GM12865 (cell line): ENCODE results near the gene CSTF2T.

ENCODE experiments used
- DNase-seq: peaks from one replicate; pipeline ENCODE4 v3.0.0; 2010; ENCODE audit warnings: low read depth
- H3K4me3 ChIP-seq: 2 replicates; pipeline ENCODE4 v1.5.1; 2011; ENCODE audit warnings: mild to moderate bottlenecking, low read depth, low read length, control low read depth
- TF ChIP-seq, protein P1 (sequence below): IDR thresholded peaks from 2 replicates; pipeline ENCODE4 v1.5.1; 2011; ENCODE audit warnings: low read length, control low read depth, low read depth, inconsistent platforms; ENCODE audit not compliant: insufficient read depth; ENCODE audit errors: missing control alignments

The CSTF2T gene

DNA sequence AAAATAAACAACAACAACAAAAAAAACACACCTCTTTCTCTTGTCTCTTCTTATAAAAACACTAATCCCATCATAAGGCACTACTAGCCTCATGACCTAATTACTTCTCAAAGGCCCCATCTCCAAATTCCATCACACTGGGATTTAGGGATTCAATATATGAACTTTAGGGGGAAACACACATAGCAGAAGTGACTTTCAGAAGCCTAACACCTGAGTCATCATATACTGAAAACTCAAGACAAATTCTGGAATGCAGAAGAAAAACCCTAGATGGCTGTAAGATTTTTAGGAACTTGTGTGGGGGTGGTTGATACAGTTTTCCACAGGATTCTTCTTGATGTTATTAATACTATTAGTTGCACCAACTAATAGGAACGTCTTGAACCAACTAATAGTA, 33.7 kb upstream of the CSTF2T start:
- H3K4me3 ChIP-seq, result no peak overlapping the region
- TF ChIP-seq, protein P1, sequence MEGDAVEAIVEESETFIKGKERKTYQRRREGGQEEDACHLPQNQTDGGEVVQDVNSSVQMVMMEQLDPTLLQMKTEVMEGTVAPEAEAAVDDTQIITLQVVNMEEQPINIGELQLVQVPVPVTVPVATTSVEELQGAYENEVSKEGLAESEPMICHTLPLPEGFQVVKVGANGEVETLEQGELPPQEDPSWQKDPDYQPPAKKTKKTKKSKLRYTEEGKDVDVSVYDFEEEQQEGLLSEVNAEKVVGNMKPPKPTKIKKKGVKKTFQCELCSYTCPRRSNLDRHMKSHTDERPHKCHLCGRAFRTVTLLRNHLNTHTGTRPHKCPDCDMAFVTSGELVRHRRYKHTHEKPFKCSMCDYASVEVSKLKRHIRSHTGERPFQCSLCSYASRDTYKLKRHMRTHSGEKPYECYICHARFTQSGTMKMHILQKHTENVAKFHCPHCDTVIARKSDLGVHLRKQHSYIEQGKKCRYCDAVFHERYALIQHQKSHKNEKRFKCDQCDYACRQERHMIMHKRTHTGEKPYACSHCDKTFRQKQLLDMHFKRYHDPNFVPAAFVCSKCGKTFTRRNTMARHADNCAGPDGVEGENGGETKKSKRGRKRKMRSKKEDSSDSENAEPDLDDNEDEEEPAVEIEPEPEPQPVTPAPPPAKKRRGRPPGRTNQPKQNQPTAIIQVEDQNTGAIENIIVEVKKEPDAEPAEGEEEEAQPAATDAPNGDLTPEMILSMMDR, result no peak
- DNase-seq, result no peak

DNA sequence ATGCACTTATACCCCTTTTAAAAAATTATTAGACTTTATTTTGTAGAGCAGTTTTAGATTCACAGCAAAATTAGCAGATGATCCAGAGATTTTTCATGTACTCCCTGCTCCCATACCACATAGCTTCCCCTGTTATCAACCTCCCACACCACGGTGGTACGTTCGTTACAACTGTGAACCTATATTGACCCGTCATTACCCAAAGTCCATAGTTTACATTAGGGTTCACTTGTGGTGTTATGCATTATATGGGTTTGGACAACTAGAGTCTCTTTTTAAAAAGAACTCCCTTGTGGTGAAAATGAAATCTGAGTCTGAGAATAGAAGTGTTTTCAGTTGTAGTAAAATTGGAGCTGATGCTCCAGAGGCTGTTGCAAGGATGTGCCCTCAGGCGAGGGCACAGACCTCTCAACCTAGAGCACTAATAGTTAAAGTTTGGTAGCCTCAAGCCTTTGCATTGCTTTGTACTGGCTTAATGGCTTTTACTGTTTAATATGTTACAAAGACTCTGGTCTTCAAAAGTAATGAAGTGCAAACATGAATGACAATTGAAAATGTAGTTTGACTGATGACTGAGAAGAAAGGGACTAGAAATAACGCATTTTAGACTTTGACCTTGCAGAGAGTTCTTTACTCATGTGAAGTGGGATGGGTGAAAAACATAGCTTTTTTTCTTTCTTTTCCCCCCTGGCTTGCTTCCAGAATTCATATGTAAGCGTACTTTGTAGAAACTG, 30.6 kb upstream of the CSTF2T start:
- H3K4me3 ChIP-seq, result no peak overlapping the region
- TF ChIP-seq, protein P1, result no peak
- DNase-seq, result no peak

DNA sequence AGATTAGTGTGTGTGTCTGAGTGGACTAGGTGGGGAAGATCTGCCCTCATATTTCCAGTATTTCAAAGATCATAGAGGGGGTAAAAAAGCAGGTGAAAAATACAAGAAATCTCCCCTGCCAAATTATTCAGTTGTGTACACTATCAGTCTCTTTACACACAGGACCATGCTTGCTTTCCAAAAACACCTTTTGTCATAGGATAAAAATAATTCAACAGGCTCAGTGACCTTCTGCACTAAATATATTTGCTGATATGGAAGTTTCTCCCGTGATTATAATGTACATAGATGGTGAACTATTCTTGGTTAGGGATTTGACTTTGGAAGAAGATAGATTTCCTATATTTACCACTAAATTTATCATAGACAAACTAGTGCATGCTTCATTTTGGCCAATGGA, 24.6 kb upstream of the CSTF2T start:
- H3K4me3 ChIP-seq, result no peak overlapping the region
- no peak for DNase-seq
- TF ChIP-seq, protein P1, result no peak

DNA sequence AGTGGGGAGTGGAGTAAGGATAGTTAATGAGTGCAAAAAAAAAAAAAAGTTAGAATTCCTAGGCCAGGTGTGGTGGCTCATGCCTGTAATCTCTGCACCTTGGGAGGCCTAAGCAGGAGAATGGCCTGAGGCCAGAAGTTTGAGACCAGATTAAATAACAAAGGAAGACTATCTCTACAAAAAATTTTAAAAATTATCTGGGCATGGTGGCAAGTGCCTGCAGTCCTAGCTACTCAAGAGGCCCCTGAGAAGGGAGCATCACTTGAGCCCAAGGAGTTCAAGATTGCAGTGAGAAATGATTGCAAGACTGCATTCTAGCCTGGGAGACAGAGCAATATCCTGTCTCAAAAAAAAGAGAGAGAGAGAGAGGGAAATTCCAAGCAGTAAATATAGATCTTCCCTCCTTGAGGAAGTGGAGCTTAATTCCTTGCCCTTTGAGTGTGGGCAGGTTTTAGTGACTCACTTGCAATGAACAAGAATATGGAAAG, 19.5 kb upstream of the CSTF2T start:
- no peak for DNase-seq
- no peak overlapping the region for H3K4me3 ChIP-seq
- TF ChIP-seq, protein P1, result no peak

DNA sequence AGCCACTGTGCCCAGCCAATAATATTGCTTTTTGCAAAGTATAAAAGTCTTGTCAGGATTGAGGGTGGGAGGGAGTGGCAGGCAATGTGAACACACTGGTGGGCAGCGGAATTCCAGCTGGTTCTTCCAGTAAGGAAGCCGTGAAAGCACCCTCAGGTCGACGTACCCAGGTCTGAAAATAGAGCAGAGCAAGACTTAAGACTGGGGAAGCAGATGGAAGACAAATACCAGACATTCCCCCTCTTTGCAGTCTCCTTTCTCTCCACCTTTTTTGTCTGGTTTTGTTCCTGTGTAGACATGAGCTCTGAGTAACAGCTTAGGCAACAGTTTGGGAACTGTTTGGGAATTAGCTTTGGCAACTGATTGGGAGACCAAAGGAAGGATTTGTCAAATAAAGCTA, 17.6 kb upstream of the CSTF2T start:
- DNase-seq, result no peak
- TF ChIP-seq, protein P1, result no peak
- no peak overlapping the region for H3K4me3 ChIP-seq

DNA sequence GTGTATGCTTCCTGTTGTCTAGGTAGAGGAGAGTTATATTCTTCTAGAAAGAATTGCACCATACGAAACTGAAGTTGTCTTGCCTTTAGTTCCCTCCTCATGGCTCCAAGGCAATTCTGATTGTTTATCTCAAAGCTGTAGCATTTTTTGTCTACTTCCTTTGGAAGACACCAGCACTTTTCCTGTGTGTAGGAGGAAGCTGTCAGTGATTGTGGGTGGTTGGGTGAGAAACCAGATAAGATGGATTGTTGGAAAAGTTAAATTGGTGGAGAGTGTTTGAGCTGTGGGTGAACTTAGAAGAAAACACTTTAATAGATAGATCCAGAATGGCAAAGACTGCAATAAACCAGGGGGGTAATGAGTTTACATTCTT, 12.1 kb upstream of the CSTF2T start:
- TF ChIP-seq, protein P1, result no peak
- DNase-seq, result no peak

More for the DNA sequence above, 12.1 kb upstream of the CSTF2T start:
- no peak overlapping the region for H3K4me3 ChIP-seq
